Raji (cell line): ENCODE data around the gene CCL4.

Experiments used
- POLR2A ChIP-seq: IDR thresholded peaks from 2 replicates; pipeline ENCODE4 v1.6.1; 2011; ENCODE audit warnings: low read depth, low read length, control low read depth; ENCODE audit not compliant: insufficient read depth

Gene CCL4

GRCh38 chr17:36085765-36086164 lies 17.9 kb upstream of the CCL4 start:
- no peak for TF ChIP-seq POLR2A

DNA sequence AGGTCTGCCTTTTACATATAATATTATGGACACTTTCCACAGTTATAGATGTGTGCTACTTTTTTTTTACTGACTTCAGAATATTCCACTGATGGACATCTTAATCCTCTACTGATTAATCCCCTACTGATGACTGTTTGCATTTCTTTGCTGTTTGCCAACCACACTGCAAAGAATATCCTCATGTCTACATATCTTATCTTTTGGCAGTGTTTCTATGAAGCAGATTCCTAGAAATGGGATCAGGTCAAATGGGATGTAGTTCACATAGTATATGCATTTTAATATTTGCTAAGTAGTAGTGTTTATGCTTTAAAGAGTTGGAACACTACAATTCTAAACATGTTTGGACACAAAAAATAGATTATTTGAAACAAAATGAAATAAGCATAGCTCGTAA lies 16.8 kb upstream of the CCL4 start:
- no peak for TF ChIP-seq POLR2A

GRCh38 chr17:36088670-36089338 lies 14.8 kb upstream of the CCL4 start:
- no peak for TF ChIP-seq POLR2A

DNA sequence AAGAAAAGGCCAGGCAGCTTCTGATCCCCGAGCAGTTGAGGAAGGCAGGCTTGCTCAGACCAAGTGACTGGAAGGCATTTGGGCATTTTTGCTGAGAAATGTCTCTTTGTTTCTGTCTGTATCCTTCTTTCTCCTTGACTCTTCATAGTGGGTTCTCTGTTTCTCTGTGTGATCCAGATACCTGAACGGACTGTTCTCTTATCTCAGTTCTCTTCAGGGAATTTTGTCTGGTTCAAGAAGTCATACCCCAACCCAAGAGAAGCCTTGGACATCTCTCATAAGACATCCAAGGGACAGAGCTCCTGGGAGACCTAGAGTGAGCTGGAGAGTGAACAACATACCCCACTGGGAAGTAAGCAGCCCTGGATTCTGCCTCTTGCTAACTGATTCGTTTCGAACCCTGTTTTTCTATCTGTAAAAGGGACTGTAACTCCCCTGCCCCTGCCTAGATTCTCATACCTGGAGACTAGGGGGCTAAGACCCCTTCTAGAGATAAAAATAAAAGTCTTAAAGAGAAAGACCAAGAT lies 14.2 kb upstream of the CCL4 start:
- TF ChIP-seq POLR2A = no peak

DNA sequence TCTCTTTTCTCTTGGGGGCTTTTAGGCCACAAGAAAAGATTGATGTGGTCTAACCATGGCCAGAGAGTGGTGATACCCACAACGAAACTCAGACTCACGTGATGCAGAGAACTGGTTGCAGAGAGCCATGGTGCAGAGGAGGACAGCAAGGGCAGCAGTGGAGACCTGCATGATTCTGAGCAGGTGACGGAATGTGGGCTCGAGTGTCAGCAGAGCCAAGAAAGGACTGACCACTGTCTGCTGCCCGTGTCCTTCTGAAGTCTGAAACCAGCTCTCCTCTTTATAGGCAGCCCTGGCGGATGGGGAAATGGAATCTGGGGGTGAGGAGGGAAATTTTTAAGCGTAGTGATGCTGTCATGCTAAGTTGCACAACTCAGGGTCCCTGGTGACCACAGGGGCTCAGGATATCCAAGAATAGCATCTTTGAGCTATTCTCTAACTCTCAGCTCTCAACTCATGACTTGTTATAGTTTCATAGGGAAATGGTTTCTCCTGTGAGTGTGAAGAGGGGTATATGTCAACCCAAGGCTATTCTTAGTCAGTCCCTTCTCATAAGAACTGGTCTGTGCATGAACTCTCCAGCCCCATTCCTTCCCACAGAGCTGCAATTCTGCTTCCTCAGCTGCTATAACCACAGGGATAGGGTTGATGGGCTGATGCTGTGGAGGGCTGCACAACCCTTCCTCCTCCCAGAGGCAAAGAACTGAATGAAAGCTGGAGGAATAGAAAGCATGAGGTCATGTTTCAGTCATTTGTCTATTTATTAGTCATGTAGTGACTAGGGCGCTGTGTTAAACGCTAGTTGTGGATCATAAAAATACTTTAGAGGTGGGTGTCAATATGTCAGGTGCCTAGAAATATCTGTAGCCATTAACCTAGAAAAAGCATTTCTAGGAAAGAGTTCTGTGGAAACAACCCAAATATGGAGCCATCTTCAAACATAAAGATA lies 13.5 kb upstream of the CCL4 start, which contains the start of gene CCL3:
TSS of gene CCL3 (minus strand) at position 256 of the 949 bp plus-strand sequence. CDS start at position 171, 85 bp downstream.
- no peak for TF ChIP-seq POLR2A

- TF ChIP-seq POLR2A = no peak
These were observed 11.4 kb upstream of the CCL4 start for GRCh38 chr17:36092230-36092629.

DNA sequence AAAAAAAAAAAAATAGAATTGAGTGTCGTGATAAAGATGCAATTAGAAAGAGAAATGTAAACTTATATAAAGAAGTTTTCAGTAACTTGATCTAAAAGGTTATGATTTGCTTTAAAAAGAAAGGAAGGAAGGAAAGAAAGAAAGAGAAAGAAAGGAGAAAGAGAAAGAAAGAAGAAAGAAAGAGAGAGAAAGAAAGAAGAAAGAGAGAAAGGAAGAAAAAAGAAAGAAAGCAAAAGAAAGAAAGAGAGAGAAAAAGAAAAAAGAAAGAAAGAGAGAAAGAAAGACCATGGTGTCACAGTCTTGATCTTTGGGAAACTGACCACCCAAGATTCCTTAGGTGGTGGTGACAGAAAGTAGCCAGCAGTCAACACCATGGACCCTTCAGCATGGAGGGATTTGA lies 9.4 kb upstream of the CCL4 start:
- no peak for TF ChIP-seq POLR2A

DNA sequence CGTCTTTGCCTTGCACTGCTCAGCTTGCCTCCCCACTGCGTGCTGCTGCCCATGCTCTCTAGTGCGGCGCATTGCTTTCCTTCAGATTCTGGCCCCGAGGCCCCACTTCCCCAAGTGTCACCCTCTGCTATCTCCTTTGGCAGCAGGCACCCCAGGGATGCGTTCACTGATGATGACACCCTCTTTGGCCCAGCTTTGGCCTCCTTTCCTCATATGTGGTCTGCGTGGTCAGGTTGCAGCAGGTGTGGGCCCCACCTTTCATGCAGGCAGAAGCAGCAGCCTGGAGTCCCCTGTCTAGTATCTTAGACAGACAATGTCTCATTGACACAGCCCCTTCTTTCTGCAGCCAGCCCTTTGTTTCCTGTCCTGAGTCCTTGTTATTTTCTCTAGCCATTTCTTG lies 8.9 kb upstream of the CCL4 start:
- no peak for TF ChIP-seq POLR2A

DNA sequence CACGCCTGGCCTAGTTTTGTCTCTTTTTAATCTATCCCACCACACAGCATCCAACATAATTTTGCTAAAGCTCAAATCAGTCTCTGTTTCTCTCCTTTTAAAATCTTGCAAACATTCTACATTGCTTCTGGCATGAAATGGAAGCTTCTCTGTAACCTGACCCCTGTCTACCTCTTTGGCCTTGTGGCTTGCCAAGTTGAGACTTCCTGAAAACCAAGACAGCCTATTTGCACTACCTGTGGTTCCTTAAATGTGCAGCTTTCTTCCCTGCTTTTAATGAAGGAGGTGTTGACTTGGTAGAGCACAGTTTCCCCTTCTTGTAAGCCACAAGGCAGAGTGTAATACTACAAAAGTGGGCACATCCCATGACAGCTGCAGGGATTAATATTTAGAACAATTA lies 7.6 kb upstream of the CCL4 start:
- TF ChIP-seq POLR2A = no peak

GRCh38 chr17:36104701-36105181 lies 1.1 kb downstream of the CCL4 start:
- TF ChIP-seq POLR2A = no peak

- TF ChIP-seq POLR2A = no peak
These were observed 2.3 kb downstream of the CCL4 start for GRCh38 chr17:36105781-36106492.

- TF ChIP-seq POLR2A = no peak
These were observed 2.8 kb downstream of the CCL4 start for GRCh38 chr17:36106493-36106835.

GRCh38 chr17:36107660-36108059 lies 4.0 kb downstream of the CCL4 start:
- TF ChIP-seq POLR2A = no peak

DNA sequence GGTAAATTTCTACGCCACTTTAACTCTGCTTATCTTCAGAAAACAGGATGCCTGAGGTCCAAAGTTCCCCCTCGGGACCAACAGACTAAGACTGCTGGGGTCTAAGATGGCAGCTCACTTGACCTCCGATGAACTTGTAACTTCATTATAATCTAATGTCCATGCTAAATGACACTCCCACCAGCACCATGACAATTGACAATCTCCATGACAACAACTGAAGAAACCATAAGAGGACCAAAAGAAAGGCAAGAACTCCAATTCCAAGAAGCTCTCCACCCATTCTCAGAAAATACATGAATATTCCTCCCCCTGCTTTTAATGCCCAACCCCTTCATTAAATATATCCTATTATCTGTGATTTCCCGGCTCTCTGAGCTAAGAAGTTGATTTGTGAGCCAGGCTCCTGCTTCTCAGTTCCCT lies 7.5 kb downstream of the CCL4 start:
- no peak for TF ChIP-seq POLR2A

DNA sequence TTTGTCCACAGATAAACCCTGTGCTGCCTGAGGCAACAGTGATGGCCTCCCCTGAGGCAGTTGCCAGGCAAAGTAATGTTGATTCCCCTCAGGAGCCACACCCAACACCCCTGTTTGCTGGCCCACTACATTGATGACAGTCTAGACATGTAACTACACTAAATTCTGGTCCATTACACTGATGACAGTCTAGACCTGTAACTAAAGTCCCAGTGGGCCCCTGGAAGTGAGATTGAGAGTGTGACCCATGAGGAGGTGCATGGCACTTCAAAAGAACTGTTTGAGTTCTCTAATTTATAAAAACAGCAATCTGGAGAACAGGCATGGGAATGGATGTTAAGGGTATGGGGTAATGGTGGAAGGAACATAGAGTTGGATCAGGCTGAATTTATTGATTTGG lies 8.9 kb downstream of the CCL4 start:
- no peak for TF ChIP-seq POLR2A
